Measurements from ENCODE around the gene ZNF337.

DNA sequence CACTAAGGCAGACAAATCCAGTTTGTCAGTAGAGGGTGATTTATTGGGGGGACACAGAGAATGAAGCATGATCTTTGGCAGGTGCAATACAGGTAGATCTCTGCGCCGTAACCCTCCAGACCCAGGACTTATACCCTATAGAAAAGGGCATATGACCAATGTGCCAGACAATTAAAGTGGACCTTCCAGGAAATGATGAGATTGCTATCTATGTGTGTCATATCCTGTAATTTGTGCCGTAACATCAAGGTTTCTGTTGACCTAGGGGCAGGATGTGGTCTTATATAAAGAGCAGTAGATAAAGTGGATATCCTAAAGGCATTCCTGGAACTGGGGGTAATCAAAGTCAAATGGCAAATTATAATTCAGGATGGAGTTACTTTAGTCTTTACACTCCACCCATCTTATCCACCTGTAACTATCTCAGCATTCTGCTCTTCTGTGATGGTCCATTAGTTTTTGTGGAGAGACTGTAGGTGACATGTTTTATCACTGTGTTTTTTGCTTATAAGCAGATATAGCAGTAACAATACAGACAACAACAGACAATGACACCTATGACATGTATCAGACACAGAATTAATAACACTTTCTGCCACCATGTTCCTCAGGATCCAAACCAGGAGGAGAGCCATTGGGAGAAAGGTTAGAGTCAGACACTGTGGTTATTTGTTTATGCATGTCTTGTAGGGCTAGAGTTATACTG, 43.1 kb upstream of the ZNF337 start:
- TF ChIP-seq POLR2AphosphoS5 (IDR thresholded peaks at IDR 0.05; ENCODE audit: low read depth, low read length) = no peak
- TF ChIP-seq SIN3A (IDR thresholded peaks at IDR 0.05; ENCODE audit: borderline replicate concordance, insufficient read depth, low read length) = no peak
- TF ChIP-seq REST (IDR thresholded peaks at IDR 0.05; ENCODE audit: insufficient read depth in 1 of 2, low read depth in 2 of 2, low read length in 2 of 2) = no peak
- TF ChIP-seq TAF1 (IDR thresholded peaks at IDR 0.05; ENCODE audit: borderline replicate concordance, insufficient read depth, low read length) = no peak
- TF ChIP-seq FOXP2 (optimal IDR thresholded peaks at IDR 0.05; ENCODE audit: borderline replicate concordance, extremely low read depth, extremely low read length, insufficient read depth) = no peak
